ENCODE measurements around the gene TRIO. TPM values are rescaled to one million over a fixed set of nuclear protein-coding genes. Genes with fewer than 3 reads are reported as not detected.

TRIO gene
- total and polyA plus RNA-seq, 2 donors (not counting 3 experiments of a cell fraction or from before 2014, with no cell fraction given): 82.9 to 248 TPM

DNA sequence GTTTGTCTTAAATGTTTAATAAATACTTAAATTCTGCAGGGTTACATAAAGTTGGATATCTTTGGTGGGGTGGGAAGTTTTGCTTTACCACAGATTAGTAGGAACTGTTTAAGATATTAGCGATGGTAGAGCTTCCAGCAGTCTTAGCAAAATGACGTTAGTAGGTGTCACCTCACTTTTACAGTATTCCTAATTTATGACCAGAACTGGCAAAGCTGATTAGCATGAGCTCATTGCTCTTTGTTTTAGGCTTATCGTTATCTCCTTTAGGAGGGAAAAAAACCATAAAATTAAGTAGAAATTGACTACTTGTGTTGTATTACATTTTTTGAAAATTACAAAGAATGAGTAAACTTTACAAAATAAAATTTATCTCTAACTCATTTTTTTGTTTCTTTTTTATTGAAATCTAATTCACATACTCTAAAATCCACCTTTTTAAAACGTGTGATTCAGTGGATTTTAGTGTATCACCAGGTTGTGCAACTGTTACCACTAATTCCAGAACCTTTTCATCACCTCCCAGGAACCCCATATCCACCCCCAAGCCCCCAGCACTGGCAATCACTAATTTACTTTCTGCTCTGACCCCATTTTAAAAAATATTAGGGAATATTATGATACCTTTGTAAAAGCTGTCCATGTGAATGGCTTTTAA is 129.5 kb downstream of the TRIO start:
- CTCF ChIA-PET: no interaction called here
- dilution Hi-C loops (cut with MboI; ENCODE audit: extremely low pct_ligation_motif_present, low sequenced_read_pairs): loop anchor here (25.0 kb wide), 1 partner anchor 135 kb away; the partner anchor contains the start of gene TRIO
- Histone ChIP-seq H3K4me3 (replicated peaks in 1 of 3; ENCODE audit: insufficient read depth in 1 of 3, low read depth in 1 of 3, low read length in 3 of 3) (no peak overlapping the region), H3K27me3 (ENCODE audit: control insufficient read depth in 2 of 2, insufficient read depth in 2 of 2, low read length in 2 of 2) (no peaks in the 10 kb centered on the region), H2AFZ (ENCODE audit: low read depth, low read length) (no peak overlapping the region), H3K79me2 (ENCODE audit: control insufficient read depth, insufficient read depth, low read length) (peaks cover 95% of the 10 kb centered on the region), H3K9ac (replicated peaks; ENCODE audit: extremely low read depth, insufficient read depth, low read length) (no peak overlapping the region), H3K9me1 (replicated peaks; ENCODE audit: control insufficient read depth, extremely low read depth, insufficient read depth, low read length) (no peaks in the 10 kb centered on the region), H3K4me2 (ENCODE audit: insufficient read depth, low read length) (no peak overlapping the region), H3K27ac (ENCODE audit: insufficient read depth, low read depth, low read length) (no peak overlapping the region), H3K9me3 (replicated peaks; ENCODE audit: control insufficient read depth, insufficient read depth, low read length) (no peaks in the 10 kb centered on the region), H4K20me1 (replicated peaks; ENCODE audit: control insufficient read depth, extremely low read depth, insufficient read depth, low read length) (peaks cover 11% of the 10 kb centered on the region), H3K36me3 (ENCODE audit: control insufficient read depth in 2 of 2, extremely low read depth in 1 of 2, insufficient read depth in 2 of 2, low read length in 2 of 2) (peaks cover 2 to 5% of the 10 kb centered on the region in 2 experiments), H3K4me1 (ENCODE audit: control insufficient read depth, extremely low read depth, insufficient read depth, low read length) (peaks cover 41% of the 10 kb centered on the region)
- no TSS peak for BruUV-seq (replicated peaks)
- intact Hi-C loops (cut with micrococcal nuclease): no loop called here
- FAIRE-seq: no peak
- DNase-seq (ENCODE audit: low read depth, low spot score): no peak
- POLR2A ChIA-PET: no interaction called here
- TF ChIP-seq, protein P1, sequence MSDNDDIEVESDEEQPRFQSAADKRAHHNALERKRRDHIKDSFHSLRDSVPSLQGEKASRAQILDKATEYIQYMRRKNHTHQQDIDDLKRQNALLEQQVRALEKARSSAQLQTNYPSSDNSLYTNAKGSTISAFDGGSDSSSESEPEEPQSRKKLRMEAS (IDR thresholded peaks at IDR 0.05; ENCODE audit: insufficient read depth, insufficient read length): no peak
- TF ChIP-seq, protein P2, sequence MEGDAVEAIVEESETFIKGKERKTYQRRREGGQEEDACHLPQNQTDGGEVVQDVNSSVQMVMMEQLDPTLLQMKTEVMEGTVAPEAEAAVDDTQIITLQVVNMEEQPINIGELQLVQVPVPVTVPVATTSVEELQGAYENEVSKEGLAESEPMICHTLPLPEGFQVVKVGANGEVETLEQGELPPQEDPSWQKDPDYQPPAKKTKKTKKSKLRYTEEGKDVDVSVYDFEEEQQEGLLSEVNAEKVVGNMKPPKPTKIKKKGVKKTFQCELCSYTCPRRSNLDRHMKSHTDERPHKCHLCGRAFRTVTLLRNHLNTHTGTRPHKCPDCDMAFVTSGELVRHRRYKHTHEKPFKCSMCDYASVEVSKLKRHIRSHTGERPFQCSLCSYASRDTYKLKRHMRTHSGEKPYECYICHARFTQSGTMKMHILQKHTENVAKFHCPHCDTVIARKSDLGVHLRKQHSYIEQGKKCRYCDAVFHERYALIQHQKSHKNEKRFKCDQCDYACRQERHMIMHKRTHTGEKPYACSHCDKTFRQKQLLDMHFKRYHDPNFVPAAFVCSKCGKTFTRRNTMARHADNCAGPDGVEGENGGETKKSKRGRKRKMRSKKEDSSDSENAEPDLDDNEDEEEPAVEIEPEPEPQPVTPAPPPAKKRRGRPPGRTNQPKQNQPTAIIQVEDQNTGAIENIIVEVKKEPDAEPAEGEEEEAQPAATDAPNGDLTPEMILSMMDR (IDR thresholded peaks at IDR 0.05; ENCODE audit: extremely low read depth in 1 of 2, insufficient read depth in 1 of 2, low read depth in 1 of 2, low read length in 2 of 2): no peak
- TF ChIP-seq POLR2AphosphoS5 (IDR thresholded peaks at IDR 0.05; ENCODE audit: insufficient read depth, low read depth, low read length) (no peak), EZH2 (IDR thresholded peaks at IDR 0.05; ENCODE audit: borderline replicate concordance, low read depth, low read length, severe bottlenecking) (no peak), JUN (IDR thresholded peaks at IDR 0.05; ENCODE audit: borderline replicate concordance, insufficient read depth, insufficient read length, low read depth) (no peak), MYC (IDR thresholded peaks at IDR 0.05; ENCODE audit: low read depth, low read length) (no peak), GATA2 (IDR thresholded peaks at IDR 0.05; ENCODE audit: insufficient read depth, insufficient read length, low read depth, low read length) (no peak), FOS (IDR thresholded peaks at IDR 0.05; ENCODE audit: borderline replicate concordance, insufficient read depth, low read length) (no peak), POLR2A (IDR thresholded peaks at IDR 0.05; ENCODE audit: low read depth, low read length) (no peak)
